GM23248 (cell line): ENCODE results near the gene TOMM6.

Source experiments
- EZH2 ChIP-seq: fragments of 200-600 bp; sonication (generic); IDR thresholded peaks from 2 replicates; pipeline ENCODE4 v1.6.1; 2018; ENCODE audit warnings: antibody characterized with exemption, mild to moderate bottlenecking; ENCODE audit not compliant: insufficient read depth, poor library complexity, severe bottlenecking
- EZH2phosphoT487 ChIP-seq: fragments of 200-600 bp; sonication (generic); IDR thresholded peaks from 2 replicates; pipeline ENCODE4 v1.6.1; 2018; ENCODE audit warnings: antibody characterized with exemption, moderate library complexity, mild to moderate bottlenecking, low read depth; ENCODE audit not compliant: insufficient read depth

- no peak for TF ChIP-seq EZH2phosphoT487
- no peak for TF ChIP-seq EZH2
Observed at GRCh38 chr6:41759106-41759904, 28.2 kb upstream of the TOMM6 start.
